GM12872 (cell line): ENCODE data around the gene IER5L.

ENCODE experiments used
- CTCF ChIP-seq: IDR thresholded peaks from 3 replicates; pipeline ENCODE4 v1.5.1; 2011; ENCODE audit warnings: low read depth, mild to moderate bottlenecking, low read length, moderate library complexity; ENCODE audit not compliant: insufficient read depth

Gene IER5L

GRCh38 chr9:129150122-129150521, 27.9 kb downstream of the IER5L start:
- TF ChIP-seq CTCF: no peak

- TF ChIP-seq CTCF: no peak
Measured at GRCh38 chr9:129149442-129149841, 28.6 kb downstream of the IER5L start.

GRCh38 chr9:129148463-129149204, 29.4 kb downstream of the IER5L start:
- TF ChIP-seq CTCF: no peak

GRCh38 chr9:129146441-129146941, 31.6 kb downstream of the IER5L start:
- no peak for TF ChIP-seq CTCF

- TF ChIP-seq CTCF: no peak
Measured at GRCh38 chr9:129145841-129146292, 32.2 kb downstream of the IER5L start.

GRCh38 chr9:129145316-129145715, 32.7 kb downstream of the IER5L start:
- no peak for TF ChIP-seq CTCF

- TF ChIP-seq CTCF: peak; percentile 99
Measured at GRCh38 chr9:129143031-129143927, 34.8 kb downstream of the IER5L start.
